Left ventricle myocardium inferior (tissue), 1 donor: ENCODE results near the gene KATNB1. TPM values are rescaled to one million over a fixed set of nuclear protein-coding genes. Genes with fewer than 3 reads are reported as not detected.
A peak's percentile ranks its signal among the peaks of the same experiment; 100 is the strongest.

Experiments used
- DNase-seq: peaks from one replicate; pipeline ENCODE4 v3.0.0-alpha.2; 2020
- H3K27ac ChIP-seq: fragments of 200-600 bp; replicated peaks from 2 replicates; pipeline ENCODE4 v1.8.0; 2021
- H3K27me3 ChIP-seq: fragments of 200-600 bp; 2 replicates; pipeline ENCODE4 v1.8.0; 2021; ENCODE audit warnings: low read depth
- H3K36me3 ChIP-seq: fragments of 200-600 bp; 2 replicates; pipeline ENCODE4 v1.8.0; 2021
- H3K4me1 ChIP-seq: fragments of 200-600 bp; 2 replicates; pipeline ENCODE4 v1.8.0; 2021
- H3K4me3 ChIP-seq: fragments of 200-600 bp; 2 replicates; pipeline ENCODE4 v1.8.0; 2021; ENCODE audit warnings: mild to moderate bottlenecking, moderate library complexity
- H3K9me3 ChIP-seq: fragments of 200-600 bp; replicated peaks from 2 replicates; pipeline ENCODE4 v1.8.0; 2021
- CTCF ChIP-seq: fragments of 200-600 bp; IDR thresholded peaks from 2 replicates; pipeline ENCODE4 v1.8.0; 2021; ENCODE audit warnings: antibody characterized with exemption, mild to moderate bottlenecking, borderline replicate concordance
- intact Hi-C: fragments of 100-400 bp; cut with micrococcal nuclease; formaldehyde crosslinking; loops from one replicate; pipeline ENCODE4 v1.11.0; 2022
- total RNA-seq: library from RNA; stranded (reverse); fragmentation: NEBNext Ultra II Directional; extraction: Animal tissue kit (Norgen Biotek cat#: 25700); gene quantifications from one replicate; pipeline ENCODE4 v1.2.1, GENCODE V29; 2021
- donor health status: DM: no; HTN: yes; CAD: no; lungs with severe emphysema.

KATNB1 gene
- total RNA-seq, 1 donor from 2014 or later, result 11.2 TPM

- H3K36me3 ChIP-seq, result peaks cover 36% of the 10 kb centered on the region
- H3K9me3 ChIP-seq, result no peaks in the 10 kb centered on the region
- DNase-seq, result no peak
- no peaks in the 10 kb centered on the region for H3K27me3 ChIP-seq
- no peak for TF ChIP-seq CTCF
- no peak overlapping the region for H3K27ac ChIP-seq
- H3K4me3 ChIP-seq, result no peak overlapping the region
- intact Hi-C loops, result no loop called here
- H3K4me1 ChIP-seq, result no peaks in the 10 kb centered on the region
These were observed 15.4 kb downstream of the KATNB1 start for GRCh38 chr16:57750796-57751538.

- no peak overlapping the region for H3K27ac ChIP-seq
- H3K9me3 ChIP-seq, result no peaks in the 10 kb centered on the region
- H3K36me3 ChIP-seq, result peaks cover 43% of the 10 kb centered on the region
- intact Hi-C loops, result no loop called here
- no peaks in the 10 kb centered on the region for H3K27me3 ChIP-seq
- no peak for DNase-seq
- no peak overlapping the region for H3K4me3 ChIP-seq
- H3K4me1 ChIP-seq, result peaks cover 5% of the 10 kb centered on the region
- no peak for TF ChIP-seq CTCF
These were observed 16.1 kb downstream of the KATNB1 start for GRCh38 chr16:57751539-57752202.

GRCh38 chr16:57752203-57752580, 16.6 kb downstream of the KATNB1 start:
- H3K27ac ChIP-seq, result no peak overlapping the region
- intact Hi-C loops, result no loop called here
- H3K27me3 ChIP-seq, result no peaks in the 10 kb centered on the region
- peaks cover 47% of the 10 kb centered on the region for H3K36me3 ChIP-seq
- no peaks in the 10 kb centered on the region for H3K9me3 ChIP-seq
- H3K4me1 ChIP-seq, result peaks cover 11% of the 10 kb centered on the region
- no peak for DNase-seq
- no peak for TF ChIP-seq CTCF
- no peak overlapping the region for H3K4me3 ChIP-seq

- Histone ChIP-seq H3K27ac (no peak overlapping the region), H3K9me3 (no peaks in the 10 kb centered on the region), H3K4me1 (peaks cover 17% of the 10 kb centered on the region), H3K4me3 (no peak overlapping the region), H3K36me3 (peaks cover 47% of the 10 kb centered on the region), H3K27me3 (no peaks in the 10 kb centered on the region)
- intact Hi-C loops, result no loop called here
- DNase-seq, result peak; percentile 7
- TF ChIP-seq CTCF, result no peak
These were observed 17.2 kb downstream of the KATNB1 start for GRCh38 chr16:57752581-57753447.
